NB4 (cell line): ENCODE results near the gene CDON.

ENCODE experiments used
- DNase-seq: peaks from one replicate; pipeline ENCODE4 v3.0.0; 2010; ENCODE audit warnings: low read depth
- H3K4me3 ChIP-seq: one replicate; pipeline ENCODE4 v1.5.1; 2011; ENCODE audit warnings: mild to moderate bottlenecking, low read depth, low read length, moderate library complexity
- CTCF ChIP-seq: IDR thresholded peaks from one replicate; pipeline ENCODE4 v1.5.1; 2012; ENCODE audit warnings: low read depth, low read length
- MAX ChIP-seq: IDR thresholded peaks from 2 replicates; pipeline ENCODE4 v1.6.1; 2011; ENCODE audit warnings: low read depth, low read length
- MYC ChIP-seq: IDR thresholded peaks from 2 replicates; pipeline ENCODE4 v1.6.1; 2011; ENCODE audit warnings: low read depth, low read length
- POLR2A ChIP-seq: IDR thresholded peaks from 2 replicates; pipeline ENCODE4 v1.6.1; 2011; ENCODE audit warnings: mild to moderate bottlenecking; ENCODE audit not compliant: insufficient read length; ENCODE audit errors: extremely low read depth

The CDON gene

GRCh38 chr11:126062679-126063506, at the start of gene CDON:
Gene CDON (minus strand): TSS chr11:126062866. CDS start chr11:126023476, 39,390 bp downstream.
- TF ChIP-seq MYC: no peak; the same call in none of the 2 replicates
- TF ChIP-seq MAX: peak; percentile 30
- TF ChIP-seq POLR2A: peak; percentile 26
- TF ChIP-seq CTCF: no peak
- peak; percentile 95 for DNase-seq
- peak within 1 kb of the TSS; percentile 67 for H3K4me3 ChIP-seq

GRCh38 chr11:126111458-126112116, 48.9 kb upstream of the CDON start:
- no peak for DNase-seq
- H3K4me3 ChIP-seq: no peak overlapping the region
- TF ChIP-seq POLR2A (no peak), MYC (no peak), MAX (no peak), CTCF (no peak)

GRCh38 chr11:126109941-126110731, 47.5 kb upstream of the CDON start:
- TF ChIP-seq MAX (no peak), MYC (no peak), POLR2A (no peak), CTCF (no peak)
- peak; percentile 48 for DNase-seq
- H3K4me3 ChIP-seq: no peak overlapping the region

- no peak for DNase-seq
- TF ChIP-seq POLR2A: no peak
- no peak for TF ChIP-seq MYC
- no peak for TF ChIP-seq MAX
- no peak for TF ChIP-seq CTCF
- H3K4me3 ChIP-seq: no peak overlapping the region
Measured at GRCh38 chr11:126106594-126107328, 44.1 kb upstream of the CDON start.

GRCh38 chr11:126105748-126106080, 43.0 kb upstream of the CDON start:
- DNase-seq: no peak
- no peak for TF ChIP-seq MAX
- no peak for TF ChIP-seq MYC
- no peak for TF ChIP-seq CTCF
- TF ChIP-seq POLR2A: no peak
- H3K4me3 ChIP-seq: no peak overlapping the region
